Measurements from ENCODE around the gene FJX1.

The FJX1 gene

DNA sequence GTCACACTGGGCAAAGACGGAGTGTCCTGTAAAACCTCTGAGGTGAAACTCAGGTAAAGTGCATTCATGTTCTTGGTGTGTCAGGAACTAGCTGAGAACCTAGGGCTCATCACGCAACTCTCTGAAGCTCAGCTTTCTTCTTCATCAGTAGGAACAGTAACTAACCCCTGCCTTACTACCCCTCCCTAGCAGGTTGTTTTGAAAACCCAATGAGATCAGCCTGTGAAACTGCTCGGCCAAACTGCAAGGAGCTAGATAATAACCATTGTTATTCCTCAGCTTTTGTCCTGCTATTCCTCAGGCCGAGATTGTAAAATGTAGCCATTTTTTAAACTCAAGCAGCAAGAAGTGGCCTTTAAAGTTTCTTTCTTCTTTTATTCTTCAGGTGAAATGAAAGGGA lies 9.8 kb upstream of the FJX1 start:
- no peak for DNase-seq

DNA sequence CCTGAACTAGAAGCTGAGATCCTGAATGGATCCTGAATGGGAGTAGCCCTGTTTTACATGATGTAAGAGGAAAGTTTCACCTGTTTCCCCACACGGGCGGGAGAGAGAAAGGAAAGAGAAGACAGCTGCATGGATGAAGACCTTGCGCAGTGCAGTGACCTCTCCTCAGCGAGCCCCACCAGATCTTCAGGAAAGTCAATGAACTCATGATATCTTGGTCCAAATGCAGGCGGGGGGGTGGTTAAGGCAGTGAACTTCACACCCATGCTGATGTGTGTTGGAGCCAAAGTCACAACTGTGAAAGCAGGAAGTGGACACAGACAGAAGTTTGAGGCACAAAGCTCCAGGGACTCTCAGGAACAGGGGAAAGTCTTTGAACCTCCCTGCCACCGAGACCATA lies 8.6 kb upstream of the FJX1 start:
- DNase-seq, result no peak

DNA sequence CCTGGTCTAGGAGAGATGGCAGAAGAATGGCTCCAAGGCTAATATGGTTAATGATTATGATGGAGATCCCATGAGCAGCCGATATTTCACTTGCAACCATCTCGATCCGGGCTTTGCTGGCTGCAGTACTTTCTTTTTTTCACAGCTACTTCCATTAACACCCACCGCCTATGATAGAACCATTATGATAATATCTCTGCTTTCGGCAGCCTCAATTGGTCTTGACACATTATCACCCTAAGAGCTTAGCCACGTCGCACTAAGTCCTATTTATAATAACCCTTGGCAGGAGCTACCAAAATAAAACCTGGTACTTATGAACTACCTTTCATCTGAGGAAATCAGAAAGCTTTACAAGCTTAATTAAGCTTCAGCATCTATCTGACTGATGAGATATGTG lies 7.6 kb upstream of the FJX1 start:
- DNase-seq, result no peak

DNA sequence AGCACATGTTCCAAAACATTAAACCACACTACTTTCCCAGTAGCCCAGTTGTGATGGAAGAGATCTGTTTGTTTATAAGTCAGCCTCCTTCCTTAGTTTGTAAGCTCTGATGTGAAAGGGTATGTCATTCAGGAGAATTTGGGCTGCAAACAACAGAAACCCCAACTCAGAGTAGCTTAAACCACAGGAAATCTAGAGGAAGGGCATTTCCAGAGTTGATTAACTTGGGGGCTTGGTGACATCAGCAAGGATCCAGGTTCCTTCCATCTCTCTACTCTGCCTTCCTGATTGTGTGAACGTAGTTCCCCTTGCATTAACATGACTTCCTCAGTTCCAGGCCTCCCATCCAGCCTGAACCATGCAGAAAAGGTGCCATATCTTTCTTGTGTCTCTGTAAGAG lies 6.5 kb upstream of the FJX1 start:
- DNase-seq, result no peak

DNA sequence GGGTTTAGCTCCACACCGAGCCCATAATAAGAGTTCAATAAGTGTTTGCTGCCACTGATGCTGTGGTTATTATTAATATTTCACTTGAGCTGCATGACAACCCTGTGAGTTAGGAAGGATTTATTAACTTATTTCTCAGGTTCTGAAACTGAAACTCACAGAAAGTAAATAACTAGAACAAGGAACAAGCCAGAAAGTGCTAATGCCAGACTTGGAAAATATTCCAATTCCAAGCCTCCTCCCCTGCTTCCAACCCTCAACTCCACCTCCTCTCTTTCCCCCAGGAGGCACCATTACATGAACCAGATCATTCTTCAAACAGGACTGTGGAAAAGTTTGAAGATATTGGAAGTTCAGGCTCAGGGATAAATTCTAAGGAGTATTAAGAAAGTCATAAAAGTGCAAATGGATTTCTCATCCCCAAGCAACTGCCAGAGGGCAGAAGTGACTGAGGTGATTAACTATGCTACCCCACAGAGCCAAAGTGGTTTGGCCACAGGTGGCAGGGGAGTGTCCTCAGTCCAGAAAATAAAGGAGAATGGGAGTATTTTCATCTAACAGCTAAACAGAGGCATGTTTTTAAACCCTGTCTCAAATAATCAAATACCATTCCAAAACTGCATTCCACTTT lies 3.2 kb upstream of the FJX1 start:
- DNase-seq, result no peak

DNA sequence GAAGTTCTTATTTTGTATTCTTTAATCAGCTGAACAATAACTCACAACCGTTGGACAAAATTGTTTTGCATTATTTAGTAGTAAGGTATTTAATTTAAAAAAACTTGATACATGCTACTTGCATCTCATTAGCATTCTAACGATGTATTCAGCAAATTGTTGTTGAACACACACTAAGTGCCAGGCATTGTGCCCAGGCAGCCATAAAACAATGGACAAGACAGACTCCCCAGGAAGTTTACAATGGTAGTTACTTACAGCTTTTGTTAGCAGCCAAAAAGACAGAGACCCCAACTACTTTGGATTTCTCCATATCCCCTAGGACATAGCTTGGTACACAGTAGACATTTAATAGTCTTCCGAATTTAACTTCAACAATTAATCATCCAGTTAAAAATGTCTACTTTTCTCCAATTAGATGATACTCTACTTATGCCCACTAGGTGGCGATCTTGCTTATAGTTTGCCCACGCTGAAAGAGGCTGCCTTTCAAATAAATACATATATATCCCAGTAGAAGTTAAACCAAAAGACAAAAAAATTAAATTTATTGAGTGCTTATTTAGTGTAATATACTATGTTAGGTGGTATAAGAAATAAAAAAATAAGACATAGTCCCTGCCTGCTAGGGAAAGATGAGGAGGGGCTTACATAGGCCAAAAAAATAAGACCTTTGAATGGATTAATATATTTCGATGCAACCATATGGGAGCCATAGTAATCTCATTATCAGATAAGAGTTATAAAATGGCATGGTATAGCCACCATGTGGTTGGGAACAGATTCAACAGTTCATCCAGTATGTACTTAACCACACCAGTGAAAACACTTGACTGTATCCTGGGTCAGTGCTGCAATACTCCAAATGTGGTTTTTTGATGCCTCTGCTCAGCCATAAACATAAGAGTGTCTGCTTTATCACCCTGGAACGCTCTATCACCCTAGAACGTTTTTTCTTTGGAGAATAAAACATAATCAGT lies 2.0 kb upstream of the FJX1 start:
- no peak for DNase-seq

DNA sequence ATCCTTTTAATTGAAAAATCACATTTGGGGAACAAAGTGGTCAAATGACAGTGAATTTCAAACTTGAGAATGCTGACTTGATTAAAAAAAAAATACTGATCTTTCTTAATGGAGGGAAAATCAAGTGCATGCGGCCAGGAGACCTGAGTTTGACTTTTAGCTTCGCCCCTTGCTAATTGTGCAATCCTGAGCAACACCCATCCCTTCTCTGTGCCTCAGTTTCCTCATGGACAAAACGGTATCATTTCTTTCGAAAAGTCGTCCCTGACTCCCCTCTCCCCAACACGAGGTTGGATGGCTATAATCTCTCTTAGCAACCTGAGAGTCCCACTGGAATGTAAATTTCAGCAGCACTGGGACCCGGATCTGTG lies 959 bp upstream of the FJX1 start:
- no peak for DNase-seq

DNA sequence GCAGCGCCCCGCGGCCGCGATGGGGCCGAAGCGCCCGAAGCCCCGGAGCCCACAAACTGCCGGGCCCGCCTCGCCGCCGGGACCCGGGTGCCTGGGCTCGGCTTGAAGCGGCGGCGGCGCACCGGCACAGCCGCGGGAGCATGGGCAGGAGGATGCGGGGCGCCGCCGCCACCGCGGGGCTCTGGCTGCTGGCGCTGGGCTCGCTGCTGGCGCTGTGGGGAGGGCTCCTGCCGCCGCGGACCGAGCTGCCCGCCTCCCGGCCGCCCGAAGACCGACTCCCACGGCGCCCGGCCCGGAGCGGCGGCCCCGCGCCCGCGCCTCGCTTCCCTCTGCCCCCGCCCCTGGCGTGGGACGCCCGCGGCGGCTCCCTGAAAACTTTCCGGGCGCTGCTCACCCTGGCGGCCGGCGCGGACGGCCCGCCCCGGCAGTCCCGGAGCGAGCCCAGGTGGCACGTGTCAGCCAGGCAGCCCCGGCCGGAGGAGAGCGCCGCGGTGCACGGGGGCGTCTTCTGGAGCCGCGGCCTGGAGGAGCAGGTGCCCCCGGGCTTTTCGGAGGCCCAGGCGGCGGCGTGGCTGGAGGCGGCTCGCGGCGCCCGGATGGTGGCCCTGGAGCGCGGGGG lies 346 bp downstream of the FJX1 start:
- DNase-seq, result peak; percentile 39

DNA sequence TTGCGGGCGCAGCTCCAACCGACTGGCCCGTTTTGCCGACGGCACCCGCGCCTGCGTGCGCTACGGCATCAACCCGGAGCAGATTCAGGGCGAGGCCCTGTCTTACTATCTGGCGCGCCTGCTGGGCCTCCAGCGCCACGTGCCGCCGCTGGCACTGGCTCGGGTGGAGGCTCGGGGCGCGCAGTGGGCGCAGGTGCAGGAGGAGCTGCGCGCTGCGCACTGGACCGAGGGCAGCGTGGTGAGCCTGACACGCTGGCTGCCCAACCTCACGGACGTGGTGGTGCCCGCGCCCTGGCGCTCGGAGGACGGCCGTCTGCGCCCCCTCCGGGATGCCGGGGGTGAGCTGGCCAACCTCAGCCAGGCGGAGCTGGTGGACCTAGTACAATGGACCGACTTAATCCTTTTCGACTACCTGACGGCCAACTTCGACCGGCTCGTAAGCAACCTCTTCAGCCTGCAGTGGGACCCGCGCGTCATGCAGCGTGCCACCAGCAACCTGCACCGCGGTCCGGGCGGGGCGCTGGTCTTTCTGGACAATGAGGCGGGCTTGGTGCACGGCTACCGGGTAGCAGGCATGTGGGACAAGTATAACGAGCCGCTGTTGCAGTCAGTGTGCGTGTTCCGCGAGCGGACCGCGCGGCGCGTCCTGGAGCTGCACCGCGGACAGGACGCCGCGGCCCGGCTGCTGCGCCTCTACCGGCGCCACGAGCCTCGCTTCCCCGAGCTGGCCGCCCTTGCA lies 1.0 kb downstream of the FJX1 start:
- DNase-seq, result peak; percentile 39

DNA sequence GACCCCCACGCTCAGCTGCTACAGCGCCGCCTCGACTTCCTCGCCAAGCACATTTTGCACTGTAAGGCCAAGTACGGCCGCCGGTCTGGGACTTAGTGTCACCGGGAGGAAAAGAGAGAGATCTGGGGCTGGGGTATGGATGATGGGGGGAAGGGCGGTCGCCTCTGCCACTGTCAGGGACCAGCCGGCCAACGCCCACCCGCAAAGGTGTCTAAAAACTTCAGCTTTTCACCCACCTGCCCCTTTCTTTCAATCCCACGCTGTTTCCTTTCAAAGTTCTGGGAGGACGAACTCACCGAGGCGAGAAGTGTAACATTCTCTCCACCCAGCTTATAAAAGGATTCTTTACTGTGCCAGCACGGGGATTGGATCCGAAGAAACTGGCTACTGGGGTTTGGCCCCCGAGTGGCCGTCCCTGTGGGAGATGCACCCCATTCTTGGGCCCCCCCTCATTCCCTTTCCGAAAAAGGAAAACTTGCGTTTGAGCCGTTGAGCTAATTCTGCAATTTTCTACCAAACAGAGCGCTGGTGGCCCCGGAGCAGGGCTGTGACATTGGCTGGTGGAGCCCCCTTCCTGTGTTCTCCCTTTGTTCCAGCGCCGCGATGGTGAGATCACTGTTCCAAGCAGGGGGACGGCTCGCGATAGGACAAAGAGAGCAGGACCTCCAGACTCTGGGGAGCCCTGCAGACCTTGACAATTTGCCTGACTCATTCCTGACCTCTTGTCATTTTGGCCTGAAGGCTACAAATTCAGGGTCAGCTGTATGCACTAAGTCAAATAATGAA lies 1.8 kb downstream of the FJX1 start:
- DNase-seq, result no peak

DNA sequence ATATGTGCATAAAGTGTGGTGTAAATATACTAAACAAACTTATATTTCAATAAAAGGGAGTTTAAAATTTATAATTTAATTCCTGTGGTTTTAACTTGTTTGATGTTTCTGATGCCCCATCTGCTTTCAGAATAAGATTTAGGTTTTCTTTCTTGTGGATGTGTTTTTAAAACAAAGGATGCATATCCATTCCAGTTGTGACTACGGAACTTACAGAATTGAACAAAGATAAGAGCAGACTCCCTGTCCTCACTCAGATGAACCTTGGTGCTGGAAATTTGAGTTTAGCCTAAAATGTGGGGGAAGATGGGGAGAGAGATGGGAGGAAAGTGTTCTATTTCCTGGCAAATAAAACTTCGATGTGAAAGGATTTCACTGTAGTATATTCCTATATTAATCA lies 2.5 kb downstream of the FJX1 start:
- DNase-seq, result no peak

DNA sequence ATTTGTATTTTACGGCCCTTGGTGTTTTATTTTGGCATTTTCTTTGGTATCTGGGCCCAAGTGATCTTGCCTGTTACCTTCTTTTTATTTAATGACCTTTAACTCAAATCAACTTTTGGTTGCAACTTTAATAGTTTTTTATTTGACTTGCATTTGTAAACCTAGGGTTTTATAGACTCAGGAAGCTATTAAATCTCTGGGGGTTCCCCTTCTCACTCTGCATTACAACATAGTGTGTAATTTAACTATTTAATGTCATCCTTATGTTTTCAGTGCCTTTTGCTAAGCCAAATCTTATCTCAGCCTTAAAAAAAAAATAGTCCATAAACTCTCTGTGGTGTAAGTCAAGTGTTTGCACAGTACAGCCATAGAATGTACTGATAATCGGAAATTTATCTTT lies 3.4 kb downstream of the FJX1 start:
- no peak for DNase-seq

DNA sequence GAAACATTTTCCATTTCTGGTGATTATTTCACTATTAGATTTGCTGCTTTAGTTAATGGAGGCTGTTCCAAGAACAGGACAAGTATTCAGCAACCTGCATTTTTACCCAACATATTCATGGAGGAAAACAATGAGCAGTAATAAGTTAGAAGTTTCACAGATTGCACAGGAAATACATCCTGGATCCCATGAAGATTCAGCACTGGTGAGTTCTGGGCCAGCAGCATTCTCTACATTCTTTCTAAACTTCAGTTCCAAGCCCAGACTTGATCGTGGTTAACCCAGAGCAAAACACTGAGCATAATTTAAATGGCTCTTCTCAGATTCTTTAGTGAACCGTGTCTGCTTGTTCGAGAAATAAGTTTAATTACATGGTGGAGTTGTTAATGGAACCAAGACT lies 3.8 kb downstream of the FJX1 start:
- no peak for DNase-seq

DNA sequence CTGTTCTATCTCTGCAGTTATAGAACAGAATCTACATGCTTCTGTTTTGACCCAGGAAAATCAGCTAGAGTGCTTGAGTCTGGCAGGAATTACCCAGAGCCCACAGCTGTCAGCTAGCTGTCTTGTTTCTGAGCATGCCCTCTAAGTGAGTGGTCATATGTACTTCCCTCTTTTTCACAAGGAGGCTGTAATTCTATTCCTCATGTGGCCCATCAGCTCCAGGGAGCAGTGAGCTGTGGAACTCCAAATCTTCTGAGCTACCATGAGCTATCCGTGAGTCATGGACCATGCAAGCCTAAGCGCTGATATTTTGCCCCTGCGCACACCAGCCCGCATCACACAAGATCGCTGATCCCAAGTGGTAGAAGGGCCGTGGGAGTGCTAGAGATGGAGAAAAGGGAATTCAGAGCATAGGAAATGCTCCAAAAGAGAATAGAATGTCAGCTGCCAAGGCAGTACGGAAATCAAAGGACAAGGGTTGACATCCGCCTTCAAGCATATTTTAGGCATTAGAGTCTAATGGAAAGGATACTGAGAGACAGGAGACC lies 5.4 kb downstream of the FJX1 start:
- DNase-seq, result no peak

DNA sequence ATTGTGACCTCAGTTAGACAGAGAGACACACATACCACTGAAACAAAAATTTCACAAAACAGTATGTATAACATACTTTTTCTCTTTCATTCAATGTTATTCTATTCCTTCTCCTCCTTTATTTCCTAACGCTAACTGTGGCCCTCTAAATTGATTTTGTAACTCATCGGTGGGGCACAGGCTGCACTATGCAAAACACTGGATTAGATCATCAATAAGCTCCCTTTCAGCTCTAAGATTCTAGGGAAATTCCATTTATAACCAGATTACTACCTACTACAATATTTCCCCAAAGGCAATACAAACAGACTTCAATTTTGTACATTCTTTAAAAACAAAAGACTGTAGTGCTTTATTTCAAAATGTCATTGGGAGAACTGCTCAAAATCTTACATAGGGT lies 6.1 kb downstream of the FJX1 start:
- no peak for DNase-seq

DNA sequence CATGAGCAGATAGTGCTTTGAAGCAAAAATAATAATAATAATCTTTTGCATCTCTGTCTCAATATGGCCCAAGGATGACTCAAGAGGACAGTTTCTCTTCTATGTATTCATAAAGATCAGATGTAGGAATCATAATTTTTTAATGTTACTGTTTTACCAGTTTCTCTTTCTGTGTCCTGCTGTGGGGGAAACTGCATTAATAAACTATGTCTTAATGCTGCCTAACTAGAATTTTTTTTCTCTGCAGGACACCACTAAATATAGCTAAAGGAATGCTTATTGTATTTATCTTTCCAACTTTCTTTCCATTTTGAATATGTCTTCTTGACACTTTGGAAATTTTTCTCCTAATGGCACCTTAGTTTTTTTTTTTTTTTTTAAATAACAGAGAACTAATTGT lies 6.5 kb downstream of the FJX1 start:
- no peak for DNase-seq

DNA sequence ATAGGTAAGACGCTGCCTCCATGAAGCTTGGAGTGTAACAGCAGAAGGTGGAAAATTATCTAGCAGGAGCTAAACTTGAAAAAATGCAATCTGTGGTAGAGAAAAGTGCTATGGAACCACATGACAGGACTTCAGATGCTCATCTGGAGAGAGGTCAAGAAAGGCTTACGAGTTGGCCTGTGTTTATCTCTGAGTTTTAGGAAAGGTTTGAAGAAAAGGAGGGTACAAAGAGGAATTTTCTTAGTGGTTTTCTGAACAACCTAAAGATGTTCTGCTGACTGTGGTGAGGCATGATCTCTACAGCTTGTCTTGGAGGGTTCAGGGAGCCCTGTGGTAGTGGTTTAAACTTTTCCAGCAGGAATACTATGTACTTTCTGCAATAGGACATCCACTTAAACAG lies 8.2 kb downstream of the FJX1 start:
- DNase-seq, result no peak

DNA sequence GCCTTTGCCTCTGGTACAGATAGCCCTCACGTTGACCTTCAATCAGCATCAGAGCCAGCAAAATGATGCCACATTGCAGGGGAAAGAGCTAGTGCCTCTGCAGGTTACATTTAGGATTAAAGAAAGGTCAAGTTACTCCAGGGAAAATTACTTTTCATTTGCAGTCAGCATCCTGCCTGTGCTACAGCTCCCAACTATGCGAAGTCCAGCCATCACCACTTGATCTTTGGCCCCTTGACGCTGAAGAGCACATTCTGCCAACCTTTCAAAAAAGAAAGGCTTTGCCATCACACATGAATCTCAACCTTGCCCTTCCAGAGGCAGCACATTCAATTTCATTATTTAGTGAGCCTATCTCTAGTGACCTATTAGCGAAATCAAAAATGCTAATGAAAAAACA lies 11.3 kb downstream of the FJX1 start:
- DNase-seq, result no peak

DNA sequence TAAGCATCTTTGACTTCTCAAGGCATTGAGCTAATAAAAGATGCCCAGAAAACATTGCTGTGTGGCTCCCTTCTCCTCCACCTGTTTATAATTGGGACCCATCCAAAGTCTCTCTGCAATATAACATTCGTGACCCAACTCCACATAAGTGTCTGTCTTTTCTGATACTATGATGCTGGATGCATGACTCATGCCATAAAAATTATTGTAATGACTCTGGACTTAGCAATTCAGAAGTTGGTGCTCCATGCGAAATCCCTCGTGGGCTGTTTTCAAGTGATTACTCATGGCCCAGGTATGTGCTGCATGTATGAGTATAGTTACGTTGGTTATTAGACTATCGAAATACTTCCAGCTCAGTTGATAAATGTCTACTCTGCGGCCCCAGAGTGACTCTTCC lies 11.7 kb downstream of the FJX1 start:
- DNase-seq, result no peak

DNA sequence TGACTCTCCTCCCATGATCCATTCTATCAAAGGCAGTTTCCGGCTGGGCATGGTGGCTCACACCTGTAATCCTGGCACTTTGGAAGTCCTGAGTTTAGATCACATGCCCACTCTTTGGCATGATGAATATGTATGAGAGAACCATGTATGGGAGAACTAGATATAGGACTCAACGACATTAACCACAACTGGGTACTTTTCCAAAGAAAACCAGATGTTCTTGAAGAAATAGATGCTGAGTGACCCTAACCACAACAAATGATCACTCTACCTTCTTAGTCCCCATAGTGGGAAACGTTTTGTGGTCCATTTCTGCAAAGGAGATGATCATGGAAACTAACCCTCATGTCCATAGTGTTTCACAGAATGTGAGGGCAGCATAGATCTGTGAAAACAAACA lies 13.6 kb downstream of the FJX1 start:
- DNase-seq, result no peak

DNA sequence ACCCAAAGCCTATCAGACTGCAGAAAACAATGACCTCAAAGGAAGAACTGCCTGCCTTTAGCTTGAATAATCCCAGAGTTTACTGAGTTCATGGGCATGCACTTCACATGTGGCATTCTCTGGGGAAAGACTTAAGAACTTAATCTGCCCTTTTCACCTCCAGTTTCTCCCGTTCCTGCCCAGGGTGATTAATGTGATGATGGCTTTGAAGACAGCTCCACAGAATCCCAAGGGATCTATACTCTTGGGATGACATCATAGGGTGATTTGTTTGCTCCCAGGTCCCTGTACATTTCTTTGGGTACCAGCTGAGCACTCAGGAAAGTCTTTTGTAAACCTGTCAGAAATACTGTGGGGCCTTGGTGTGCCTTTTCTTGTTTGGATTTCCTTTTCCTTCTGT lies 14.0 kb downstream of the FJX1 start:
- no peak for DNase-seq

DNA sequence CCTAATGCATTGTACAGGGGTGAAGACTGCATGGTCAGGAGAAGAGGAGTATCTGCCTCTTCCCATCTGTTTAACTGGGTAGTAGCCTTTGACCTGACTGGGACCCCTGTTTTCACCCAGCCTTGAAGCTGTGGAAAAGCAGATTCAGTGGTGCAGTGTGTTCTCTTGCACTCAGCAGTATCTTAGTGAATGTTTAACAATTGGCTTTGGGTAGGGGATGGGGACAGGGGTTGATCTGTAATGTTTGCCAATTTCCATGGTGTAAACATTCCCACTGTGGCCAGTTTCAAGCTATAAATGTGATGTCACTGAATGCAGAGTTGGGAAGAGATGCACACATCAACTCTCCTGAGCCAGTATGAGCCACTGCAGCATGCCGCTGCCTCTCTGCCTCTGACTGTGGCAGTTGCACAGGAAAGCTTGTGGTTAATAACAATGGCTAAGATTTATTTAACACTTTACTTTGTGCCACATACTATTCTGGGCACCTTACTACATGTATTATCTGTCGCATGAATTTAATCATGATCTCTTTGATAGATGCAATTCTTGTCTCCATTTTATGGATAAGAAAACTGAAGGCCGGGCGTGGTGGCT lies 15.7 kb downstream of the FJX1 start:
- DNase-seq, result no peak

All from stimulated activated CD8-positive, alpha-beta memory T cell treated with anti-CD3 and anti-CD28 coated beads, Interleukin-4, amount 100 ng/mL, for 48 hours (primary cell).